Heart left ventricle (tissue), 13 donors: ENCODE measurements around the gene CRIM1.

Source experiments
- POLR2A ChIP-seq, 2 donors: fragments of 450-650 bp; IDR thresholded peaks; one replicate each; pipeline ENCODE4 v1.6.1; 2017; ENCODE audit warnings: antibody characterized with exemption in 2 of 2, mild to moderate bottlenecking in 2 of 2, moderate library complexity in 2 of 2
- TF ChIP-seq, protein P1 (sequence below), 12 donors: fragments of 200-600 bp; sonication (generic) in 4 of 12; IDR thresholded peaks; one replicate each; pipeline versions ENCODE4 v1.5.0 to v1.8.0; 2018 to 2022; ENCODE audit warnings: antibody characterized with exemption in 12 of 12, mild to moderate bottlenecking in 5 of 12
- donor health status: ischemic (EF 13 %, LVEDD 7.1; RV severe dilation, severe dysfunction).
- donor health status: DM: no; HTN: yes; CAD: no.
- donor health status: DM: no; HTN: no; CAD: no.
- donor health status: ischemic (EF 25% LVEDD 6.9; RV normal size, moderate dysfunction).
- donor health status: ischemic (EF 25% LVEDD 5.7; RV mildly dilated, moderate dysfunction).
- donor health status: ischemic (EF 35%, LVEDD 5.7; RV mildly dilated, moderate dysfunction).
- donor health status: nonischemic (EF 11% LVEDD 7.7; RV severe dilation, severe dysfunction).
- donor health status: DM: yes; HTN: yes; CAD: no.
- donor health status: PGD.
- donor health status: ischemic (EF 29% LVEDD 5.4; RV normal size, mild dysfunction).
- donor health status: nonischemic (EF 23%, LVEDD 6.1; RV moderate dilation, normal function).

DNA sequence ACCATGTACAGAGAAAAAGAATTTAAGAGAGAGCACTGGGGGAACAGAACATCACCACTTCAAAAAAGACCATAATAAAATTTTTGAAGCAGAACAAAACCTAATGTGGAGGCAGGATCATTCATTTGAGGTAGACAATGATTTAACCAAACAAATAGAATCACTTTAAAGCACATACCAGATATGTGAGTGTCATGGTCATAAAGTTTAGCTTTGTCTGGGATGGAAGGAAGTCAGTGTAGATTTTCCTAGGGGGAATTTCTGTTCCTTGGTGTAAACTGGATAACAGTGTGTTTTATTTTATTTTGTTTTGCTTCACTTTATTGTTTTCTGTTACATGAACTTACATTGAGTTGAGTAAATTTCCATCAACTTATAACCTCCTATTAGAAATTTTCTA lies 120.8 kb downstream of the CRIM1 start:
- TF ChIP-seq, protein P1, sequence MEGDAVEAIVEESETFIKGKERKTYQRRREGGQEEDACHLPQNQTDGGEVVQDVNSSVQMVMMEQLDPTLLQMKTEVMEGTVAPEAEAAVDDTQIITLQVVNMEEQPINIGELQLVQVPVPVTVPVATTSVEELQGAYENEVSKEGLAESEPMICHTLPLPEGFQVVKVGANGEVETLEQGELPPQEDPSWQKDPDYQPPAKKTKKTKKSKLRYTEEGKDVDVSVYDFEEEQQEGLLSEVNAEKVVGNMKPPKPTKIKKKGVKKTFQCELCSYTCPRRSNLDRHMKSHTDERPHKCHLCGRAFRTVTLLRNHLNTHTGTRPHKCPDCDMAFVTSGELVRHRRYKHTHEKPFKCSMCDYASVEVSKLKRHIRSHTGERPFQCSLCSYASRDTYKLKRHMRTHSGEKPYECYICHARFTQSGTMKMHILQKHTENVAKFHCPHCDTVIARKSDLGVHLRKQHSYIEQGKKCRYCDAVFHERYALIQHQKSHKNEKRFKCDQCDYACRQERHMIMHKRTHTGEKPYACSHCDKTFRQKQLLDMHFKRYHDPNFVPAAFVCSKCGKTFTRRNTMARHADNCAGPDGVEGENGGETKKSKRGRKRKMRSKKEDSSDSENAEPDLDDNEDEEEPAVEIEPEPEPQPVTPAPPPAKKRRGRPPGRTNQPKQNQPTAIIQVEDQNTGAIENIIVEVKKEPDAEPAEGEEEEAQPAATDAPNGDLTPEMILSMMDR (IDR thresholded peaks at IDR 0.05) = no peak
- no peak for TF ChIP-seq POLR2A (IDR thresholded peaks at IDR 0.05)
